Stimulated activated CD4-positive, alpha-beta T cell treated with anti-CD3 and anti-CD28 coated beads, Interleukin-1b, Interleukin-23, amount 100 ng/mL, for 1 hour (primary cell): ENCODE results near the gene FGF1.

Experiments
- DNase-seq, 2 donors: peaks; one replicate each; pipeline ENCODE4 v3.0.0-alpha.2; 2020; ENCODE audit warnings: low read depth in 2 of 2

The FGF1 gene

GRCh38 chr5:142544071-142544753 lies 141.7 kb downstream of the FGF1 start:
- no peak for DNase-seq

GRCh38 chr5:142542906-142543305 lies 143.0 kb downstream of the FGF1 start:
- no peak for DNase-seq
